HG03575 (cell line): ENCODE measurements around the gene AQP1.

ENCODE experiments used
- ATAC-seq: cut with Tn5 transposase; IDR thresholded peaks from one replicate; pipeline ENCODE4 v1.9.1; 2021; ENCODE audit not compliant: unreplicated experiment, insufficient number of reproducible peaks, low FRiP score; ENCODE audit errors: extremely low read depth

Gene AQP1

DNA sequence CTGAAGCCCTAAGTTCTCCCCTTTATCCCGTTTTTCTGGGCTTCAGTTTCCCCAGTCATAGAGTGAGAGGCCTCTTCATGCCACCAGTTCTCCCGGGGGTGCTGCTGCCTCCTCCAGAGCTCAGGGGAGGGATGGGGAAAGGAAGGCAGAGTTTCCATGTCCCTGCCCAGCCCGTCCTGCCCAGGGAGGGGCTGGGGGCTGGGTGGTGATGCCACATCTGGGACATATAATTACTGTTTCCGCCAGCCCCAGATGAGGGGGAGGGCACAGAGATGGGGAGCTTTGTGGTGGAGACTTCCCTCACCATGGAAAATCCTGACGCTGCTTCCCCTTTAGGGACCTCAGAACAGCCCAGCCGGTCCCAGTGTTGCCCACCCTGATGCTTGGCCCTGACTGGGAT lies 4.1 kb downstream of the AQP1 start:
- no peak for ATAC-seq

DNA sequence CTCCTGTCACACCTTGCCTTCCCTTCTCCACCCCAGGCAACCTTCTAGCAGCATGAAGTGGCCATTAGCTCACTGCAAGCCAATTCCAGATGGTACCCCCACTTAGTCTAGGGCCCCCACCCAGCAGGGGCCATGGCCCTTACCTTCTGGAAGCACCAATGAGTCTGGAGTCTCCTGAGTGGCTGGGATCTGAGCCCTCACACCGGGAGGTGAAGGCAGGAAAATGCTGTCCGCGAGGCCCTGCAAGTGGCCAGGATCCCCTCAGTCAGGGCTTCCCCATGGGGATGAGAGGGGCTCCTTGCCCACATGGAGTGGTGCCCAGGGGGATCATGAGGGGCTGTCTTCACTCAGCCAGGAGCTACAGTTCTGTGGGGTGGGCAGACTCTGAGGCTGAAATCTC lies 4.6 kb downstream of the AQP1 start:
- ATAC-seq: no peak

DNA sequence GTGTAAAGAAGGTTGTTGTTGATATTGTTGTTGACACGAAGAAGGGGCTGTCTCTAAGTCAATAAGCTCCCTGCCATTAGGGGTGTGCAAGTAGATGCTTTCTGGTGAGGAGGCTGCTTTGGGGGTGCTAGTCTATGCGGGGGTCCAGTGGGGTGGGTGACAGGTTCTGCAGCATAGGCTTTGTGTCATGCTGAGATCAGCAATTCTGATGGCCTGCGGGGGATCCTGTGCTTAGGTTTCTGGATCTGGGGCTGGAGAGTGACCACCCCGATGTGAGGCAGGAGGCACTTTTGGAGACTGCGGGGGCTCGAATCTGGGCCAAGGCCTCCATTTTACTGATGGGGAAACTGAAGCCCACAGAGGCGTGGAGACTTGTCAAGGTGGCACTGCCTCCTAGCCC lies 5.1 kb downstream of the AQP1 start:
- no peak for ATAC-seq

DNA sequence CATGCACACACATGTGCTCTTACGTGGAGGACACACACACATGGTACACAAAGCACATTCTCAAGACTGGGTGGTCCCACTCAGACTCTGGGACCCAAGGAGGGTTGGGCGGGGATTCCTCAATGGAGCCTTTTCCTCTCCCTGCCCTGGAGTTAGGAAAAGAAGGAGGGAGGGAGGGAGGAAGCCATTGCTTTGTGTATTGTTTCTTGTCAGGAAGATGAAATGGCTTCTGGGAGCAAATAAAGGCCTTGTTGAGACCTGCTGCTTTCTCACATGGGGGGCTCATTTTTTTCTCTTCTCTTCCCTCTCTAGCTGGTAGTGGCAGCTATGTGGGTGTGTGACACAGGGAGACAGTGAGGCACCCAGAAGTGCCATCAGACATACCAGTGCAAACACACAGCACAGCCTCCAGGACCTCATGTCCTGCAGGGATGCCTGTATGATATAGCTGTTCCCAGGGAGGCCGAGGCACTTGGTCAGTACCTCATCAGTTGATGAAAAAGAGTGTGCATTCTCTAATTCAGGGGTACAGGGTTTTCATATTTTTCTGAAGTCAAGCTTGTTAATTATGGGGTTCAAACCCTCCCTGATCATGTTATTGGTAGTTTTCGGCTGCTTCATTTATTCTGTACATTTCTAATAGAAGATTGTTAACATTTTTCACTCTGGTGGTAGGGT lies 5.7 kb downstream of the AQP1 start:
- no peak for ATAC-seq

DNA sequence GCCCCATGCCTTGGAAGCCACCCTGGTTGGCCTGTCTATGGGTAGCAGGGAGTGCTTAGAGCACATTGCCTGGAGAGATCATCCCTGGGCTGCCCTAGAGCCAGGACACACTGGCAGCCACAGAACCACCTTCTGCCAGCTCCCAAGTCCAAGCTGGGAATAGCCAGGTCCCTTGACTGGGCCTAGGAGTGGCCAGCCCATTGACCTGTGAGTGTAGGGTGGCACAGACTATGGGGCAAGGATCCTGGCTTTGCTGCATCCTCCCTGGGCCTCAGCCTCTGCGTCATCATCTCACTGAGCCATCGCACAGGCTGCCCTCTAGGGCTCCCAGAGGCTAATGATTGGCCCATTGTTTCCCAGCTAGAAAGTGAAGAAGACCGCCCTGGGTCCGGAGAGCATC lies 7.0 kb downstream of the AQP1 start:
- no peak for ATAC-seq

DNA sequence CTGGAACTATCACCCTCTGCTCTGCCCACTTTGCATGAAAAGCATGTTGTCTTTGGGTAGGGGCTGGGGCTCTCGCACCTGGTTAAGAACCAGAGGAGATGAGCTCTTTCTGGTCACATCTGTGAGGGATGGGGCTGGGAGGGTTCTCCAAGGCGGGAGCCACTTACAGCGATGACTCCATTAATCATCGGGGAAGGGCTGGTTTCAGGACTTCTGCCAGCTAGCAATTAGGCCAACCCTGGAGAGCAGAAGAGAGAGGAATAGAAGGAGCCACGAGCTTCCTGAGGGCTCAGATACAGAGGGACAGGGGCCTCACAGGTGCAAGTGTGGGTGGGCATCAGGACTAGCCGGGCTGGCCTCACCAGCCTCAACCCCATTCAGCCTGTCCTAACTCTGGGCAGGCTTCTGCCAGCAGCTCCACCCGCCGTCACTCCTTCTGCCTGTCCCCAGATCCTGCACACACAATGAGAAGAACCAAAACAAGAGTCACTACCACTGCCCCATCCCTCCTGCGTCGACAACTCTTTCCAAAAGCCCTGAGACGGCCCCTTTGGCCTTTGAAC lies 8.4 kb downstream of the AQP1 start:
- ATAC-seq: no peak

DNA sequence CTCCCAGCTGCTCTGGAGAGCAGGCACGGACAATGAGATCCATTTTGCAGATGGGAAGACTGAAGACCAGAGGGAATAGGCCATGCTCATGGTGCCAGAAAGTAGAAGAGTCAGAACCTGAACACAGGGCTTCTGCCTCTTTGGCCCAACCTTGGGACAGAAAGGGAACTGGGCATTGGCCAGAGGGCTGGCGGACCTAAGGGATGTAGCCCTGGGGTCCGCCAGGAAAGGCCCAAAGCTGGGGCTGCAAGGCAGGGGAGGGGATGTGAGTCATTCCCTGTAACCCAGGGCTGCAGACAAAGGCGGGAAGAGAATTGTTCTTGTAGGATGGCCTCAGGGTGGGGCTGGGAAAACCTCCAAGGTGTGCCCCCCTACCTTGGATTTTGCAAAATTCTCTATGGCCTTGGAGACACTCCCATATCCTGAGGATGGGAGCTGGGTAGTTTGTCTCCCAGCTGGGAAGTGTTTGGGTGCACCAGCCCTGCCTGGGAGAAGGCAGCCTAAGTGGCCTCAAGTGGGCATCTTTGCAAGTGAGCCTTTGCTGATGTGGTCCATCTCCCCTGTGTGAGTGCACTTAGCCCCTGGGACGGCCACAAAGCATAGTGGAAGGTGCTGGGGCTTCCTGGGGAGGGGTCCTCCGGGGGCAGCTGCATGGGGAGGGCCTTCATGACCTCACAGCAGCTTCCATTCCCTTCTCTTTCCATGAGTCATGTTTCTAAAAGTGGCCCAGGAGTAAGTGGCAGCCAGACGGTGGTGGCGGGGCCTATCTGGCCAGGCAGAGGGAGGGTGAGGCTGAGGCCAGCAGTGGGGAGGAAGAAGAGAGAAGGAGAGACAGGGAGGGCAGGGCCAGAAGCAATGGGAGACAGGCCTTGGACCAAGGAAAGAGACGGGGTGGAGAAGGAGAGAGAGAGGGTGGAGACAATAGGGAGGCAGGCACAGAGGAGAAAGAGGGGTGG lies 9.2 kb downstream of the AQP1 start:
- ATAC-seq: no peak

DNA sequence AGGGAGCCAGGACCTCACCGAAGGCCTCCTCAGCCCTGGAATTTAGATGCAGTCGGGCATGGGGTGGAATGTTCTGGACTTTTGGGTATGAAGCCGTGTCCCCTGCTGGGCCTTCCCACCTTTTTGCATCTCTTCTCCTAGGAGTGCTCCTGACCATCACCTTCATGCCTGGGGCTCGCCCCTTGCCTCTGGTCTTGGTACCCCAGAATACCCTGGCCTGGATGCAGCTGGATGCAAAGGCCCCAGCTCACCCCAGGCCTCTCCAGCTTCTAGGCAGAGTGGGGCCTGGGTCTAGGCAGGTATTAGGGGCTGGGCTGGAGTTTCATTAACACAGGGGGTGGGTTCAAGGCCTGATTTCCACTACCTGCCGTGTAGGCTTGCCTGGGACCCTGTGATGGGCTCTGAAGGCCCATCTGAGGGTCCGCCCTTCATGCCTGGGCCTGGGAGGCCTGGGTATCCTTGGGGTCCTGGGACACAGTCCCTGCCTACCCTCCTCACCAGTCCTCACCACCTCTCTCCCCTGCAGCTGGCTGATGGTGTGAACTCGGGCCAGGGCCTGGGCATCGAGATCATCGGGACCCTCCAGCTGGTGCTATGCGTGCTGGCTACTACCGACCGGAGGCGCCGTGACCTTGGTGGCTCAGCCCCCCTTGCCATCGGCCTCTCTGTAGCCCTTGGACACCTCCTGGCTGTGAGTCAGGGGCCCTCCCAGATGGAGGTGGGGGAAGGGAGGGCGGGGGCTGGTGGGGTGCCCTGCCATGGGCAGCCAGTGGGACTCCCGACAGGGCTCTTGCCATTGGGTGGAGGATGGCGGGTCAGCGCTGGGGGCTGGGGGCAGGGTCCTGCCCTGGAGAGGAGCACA lies 10.1 kb downstream of the AQP1 start:
- no peak for ATAC-seq

DNA sequence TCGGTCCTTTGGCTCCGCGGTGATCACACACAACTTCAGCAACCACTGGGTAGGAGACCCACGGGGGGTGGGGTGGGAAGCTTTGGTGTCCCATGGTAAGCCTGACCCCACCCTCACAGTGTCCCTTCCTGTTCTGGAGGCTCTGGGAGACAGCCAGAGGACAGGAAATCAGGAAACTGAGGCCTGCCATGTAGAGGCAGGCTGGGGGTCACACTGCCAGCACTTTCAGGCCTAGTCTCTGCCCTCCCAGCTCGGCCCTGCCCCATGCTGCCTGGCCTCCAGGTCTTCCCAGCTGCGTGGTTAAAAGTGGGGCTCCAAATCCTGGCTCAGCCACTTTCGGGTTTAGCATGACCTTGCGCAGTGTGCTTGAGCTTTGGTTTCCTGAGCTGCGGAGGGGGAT lies 10.9 kb downstream of the AQP1 start:
- no peak for ATAC-seq

DNA sequence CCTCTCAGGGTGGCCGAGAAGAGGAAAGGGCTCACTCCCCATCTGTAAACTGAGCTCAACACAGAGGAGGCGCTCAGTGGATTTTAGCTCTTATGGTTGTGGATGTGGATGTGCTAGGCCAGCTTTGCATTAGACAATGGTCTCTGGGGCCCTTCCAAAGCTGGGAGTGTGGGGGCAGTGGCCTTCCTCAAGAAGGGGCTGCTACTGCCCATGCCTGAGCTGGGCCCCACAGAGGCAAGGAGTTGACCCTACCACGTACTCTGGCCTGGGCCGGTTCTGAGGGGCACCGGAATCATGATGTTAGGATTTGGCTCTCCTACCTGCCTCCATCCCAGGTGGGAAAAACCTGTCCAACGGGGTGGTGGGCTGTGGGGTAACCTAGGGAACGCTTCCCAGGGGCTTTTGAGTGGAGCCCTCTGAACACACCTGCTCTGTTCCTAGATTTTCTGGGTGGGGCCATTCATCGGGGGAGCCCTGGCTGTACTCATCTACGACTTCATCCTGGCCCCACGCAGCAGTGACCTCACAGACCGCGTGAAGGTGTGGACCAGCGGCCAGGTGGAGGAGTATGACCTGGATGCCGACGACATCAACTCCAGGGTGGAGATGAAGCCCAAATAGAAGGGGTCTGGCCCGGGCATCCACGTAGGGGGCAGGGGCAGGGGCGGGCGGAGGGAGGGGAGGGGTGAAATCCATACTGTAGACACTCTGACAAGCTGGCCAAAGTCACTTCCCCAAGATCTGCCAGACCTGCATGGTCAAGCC lies 11.5 kb downstream of the AQP1 start:
- ATAC-seq: no peak

DNA sequence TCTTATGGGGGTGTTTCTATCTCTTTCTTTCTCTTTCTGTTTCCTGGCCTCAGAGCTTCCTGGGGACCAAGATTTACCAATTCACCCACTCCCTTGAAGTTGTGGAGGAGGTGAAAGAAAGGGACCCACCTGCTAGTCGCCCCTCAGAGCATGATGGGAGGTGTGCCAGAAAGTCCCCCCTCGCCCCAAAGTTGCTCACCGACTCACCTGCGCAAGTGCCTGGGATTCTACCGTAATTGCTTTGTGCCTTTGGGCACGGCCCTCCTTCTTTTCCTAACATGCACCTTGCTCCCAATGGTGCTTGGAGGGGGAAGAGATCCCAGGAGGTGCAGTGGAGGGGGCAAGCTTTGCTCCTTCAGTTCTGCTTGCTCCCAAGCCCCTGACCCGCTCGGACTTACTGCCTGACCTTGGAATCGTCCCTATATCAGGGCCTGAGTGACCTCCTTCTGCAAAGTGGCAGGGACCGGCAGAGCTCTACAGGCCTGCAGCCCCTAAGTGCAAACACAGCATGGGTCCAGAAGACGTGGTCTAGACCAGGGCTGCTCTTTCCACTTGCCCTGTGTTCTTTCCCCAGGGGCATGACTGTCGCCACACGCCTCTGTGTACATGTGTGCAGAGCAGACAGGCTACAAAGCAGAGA lies 12.2 kb downstream of the AQP1 start:
- no peak for ATAC-seq

DNA sequence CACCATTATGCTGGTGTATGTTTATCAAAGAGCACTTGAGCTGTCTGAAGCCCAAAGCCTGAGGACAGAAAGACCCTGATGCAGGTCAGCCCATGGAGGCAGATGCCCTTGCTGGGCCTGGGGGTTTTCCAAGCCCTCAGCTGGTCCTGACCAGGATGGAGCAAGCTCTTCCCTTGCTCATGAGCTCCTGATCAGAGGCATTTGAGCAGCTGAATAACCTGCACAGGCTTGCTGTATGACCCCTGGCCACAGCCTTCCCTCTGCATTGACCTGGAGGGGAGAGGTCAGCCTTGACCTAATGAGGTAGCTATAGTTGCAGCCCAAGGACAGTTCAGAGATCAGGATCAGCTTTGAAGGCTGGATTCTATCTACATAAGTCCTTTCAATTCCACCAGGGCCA lies 13.0 kb downstream of the AQP1 start:
- no peak for ATAC-seq

DNA sequence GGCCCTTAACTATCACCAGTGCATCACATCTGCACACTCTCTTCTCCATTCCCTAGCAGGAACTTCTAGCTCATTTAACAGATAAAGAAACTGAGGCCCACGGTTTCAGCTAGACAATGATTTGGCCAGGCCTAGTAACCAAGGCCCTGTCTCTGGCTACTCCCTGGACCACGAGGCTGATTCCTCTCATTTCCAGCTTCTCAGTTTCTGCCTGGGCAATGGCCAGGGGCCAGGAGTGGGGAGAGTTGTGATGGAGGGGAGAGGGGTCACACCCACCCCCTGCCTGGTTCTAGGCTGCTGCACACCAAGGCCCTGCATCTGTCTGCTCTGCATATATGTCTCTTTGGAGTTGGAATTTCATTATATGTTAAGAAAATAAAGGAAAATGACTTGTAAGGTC lies 13.5 kb downstream of the AQP1 start:
- no peak for ATAC-seq

DNA sequence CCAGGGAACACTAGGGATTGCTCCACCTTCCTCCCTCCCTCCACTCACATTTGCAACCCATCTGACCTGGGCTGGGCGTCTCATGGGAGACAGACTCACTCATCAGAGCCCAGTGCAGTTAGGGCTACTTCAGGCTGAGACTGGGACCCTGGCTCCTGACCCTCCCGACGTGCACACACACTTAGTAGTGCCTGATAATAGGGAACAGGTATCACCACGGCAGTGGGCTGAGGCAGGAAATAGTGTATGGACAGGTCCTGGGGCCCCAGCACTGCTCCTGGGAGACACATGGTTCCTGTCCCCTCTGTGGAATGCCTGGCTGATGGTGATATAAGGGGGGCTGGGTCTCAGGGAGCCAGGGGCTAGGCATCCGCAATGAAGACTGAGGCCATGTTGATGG lies 14.3 kb downstream of the AQP1 start:
- ATAC-seq: no peak

DNA sequence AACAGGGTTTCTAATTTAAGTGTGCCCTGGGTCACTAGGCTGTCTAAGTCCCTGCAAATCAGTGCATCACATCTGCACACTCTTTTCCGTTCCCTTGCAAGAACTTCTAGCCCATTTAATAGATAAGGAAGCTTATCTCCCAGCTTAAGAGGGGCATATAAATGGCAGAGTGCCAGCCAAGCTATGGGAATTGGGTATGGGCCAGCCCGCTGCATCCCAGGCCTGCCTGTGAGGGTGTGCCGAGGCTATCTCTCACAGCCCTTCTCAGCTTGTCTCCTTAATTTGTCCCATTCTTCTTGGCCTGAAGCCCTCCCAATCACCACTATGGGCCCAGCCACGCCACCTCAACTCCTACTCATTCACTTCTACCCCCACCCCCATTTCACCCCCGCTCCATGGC lies 14.7 kb downstream of the AQP1 start:
- no peak for ATAC-seq

DNA sequence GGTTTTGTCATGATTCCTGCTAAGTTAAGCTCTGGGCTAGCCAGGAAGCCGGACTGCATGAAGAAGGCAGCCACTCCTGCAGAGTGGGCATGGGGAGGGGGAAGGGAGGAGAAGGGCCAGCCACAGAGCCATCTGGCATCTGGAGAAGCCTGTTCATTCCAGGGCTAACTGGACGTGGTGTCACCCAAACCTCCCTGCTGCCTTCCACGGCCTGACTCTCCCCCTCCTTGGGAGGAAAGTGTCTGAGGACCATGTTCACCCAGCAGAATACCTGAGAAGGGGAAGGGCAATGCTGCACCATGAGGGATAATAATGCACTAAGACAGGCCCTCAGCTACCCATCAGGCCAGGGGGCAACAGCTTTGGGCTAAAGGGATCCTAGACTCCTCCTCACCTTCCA lies 15.4 kb downstream of the AQP1 start:
- ATAC-seq: no peak

DNA sequence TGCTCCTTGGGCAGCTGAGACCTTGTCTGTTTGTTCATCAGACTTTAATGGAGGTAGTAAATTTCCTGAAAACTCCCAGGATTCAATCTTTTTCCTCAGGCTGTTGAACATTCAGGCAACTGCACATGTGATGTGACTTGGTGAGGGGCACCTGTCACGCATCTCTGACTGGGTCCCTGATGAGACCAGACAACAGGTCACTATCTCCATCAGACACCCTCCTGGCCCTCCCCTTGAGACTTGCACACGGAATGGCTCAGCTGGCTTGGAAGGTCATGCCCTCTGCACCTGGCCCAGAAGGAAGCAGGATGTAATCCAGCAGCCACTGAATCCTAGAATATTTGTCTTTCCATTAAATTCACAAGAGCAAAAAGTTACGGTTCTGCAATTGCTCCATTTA lies 15.9 kb downstream of the AQP1 start:
- no peak for ATAC-seq

DNA sequence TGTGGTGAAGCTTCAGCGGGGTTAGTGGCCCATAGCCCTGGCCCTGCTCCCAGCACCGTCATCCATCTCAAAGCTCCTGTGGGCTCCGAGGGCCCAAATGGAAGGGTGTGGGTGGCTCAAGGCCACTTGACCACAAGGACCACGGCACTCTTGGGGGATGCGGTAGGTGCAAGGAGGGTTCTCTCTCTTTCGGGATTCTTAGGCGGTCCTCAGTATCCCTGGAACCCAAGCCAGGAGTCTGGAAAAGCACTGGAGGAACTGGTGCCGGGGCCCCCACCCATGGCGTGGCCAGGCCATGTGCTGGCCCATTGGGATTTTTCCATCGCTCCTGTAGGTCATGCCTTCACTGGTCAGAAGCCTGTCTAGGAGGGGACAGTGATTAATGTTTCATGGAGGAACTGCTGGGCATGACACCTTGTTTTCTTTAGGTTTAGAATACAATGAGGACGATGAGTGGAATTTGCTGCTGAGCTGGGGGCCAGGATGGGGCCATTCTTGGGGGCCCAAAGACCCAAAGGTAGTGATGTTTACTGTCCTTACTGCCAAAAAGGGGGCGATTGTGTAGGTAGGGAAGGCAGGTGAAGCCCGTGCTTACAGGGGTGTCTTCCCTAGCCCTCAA lies 16.7 kb downstream of the AQP1 start:
- no peak for ATAC-seq
